Liver (tissue), 3 donors: ENCODE data around the gene FAT2.

ENCODE experiments used
- GABPA ChIP-seq, 2 donors: IDR thresholded peaks in 1 of 2; conservative IDR thresholded peaks in 1 of 2; 2 replicates each; pipeline ENCODE4 v1.6.1; 2016; ENCODE audit warnings: antibody characterized with exemption in 2 of 2, mild to moderate bottlenecking in 1 of 2, moderate library complexity in 1 of 2
- JUND ChIP-seq, 2 donors: IDR thresholded peaks; 2 replicates each; pipeline ENCODE4 v1.6.1; 2016; ENCODE audit warnings: antibody characterized with exemption in 2 of 2
- RAD21 ChIP-seq, 2 donors: IDR thresholded peaks; 2 replicates each; pipeline ENCODE4 v1.6.1; 2016; ENCODE audit warnings: antibody characterized with exemption in 2 of 2, mild to moderate bottlenecking in 2 of 2
- SP1 ChIP-seq: IDR thresholded peaks from 2 replicates; pipeline ENCODE4 v1.6.1; 2018; ENCODE audit warnings: antibody characterized with exemption, mild to moderate bottlenecking
- YY1 ChIP-seq: IDR thresholded peaks from 2 replicates; pipeline ENCODE4 v1.6.1; 2016; ENCODE audit warnings: antibody characterized with exemption, mild to moderate bottlenecking
- ZBTB33 ChIP-seq: IDR thresholded peaks from 2 replicates; pipeline ENCODE4 v1.6.1; 2016; ENCODE audit warnings: antibody characterized with exemption
- TF ChIP-seq, protein P1 (sequence below): IDR thresholded peaks from 2 replicates; pipeline ENCODE4 v1.6.1; 2016; ENCODE audit warnings: antibody characterized with exemption, mild to moderate bottlenecking
- TF ChIP-seq, protein P2 (sequence below): fragments of 150-350 bp; IDR thresholded peaks from 2 replicates; pipeline ENCODE4 v1.5.1; 2017; ENCODE audit warnings: improper control_type of control experiment, low read depth, low read length; ENCODE audit not compliant: missing input control
- TF ChIP-seq, protein P3 (sequence below): IDR thresholded peaks from 2 replicates; pipeline ENCODE4 v1.6.1; 2016; ENCODE audit warnings: antibody characterized with exemption
- TF ChIP-seq, protein P4 (sequence below): IDR thresholded peaks from 2 replicates; pipeline ENCODE4 v1.6.1; 2016; ENCODE audit warnings: antibody characterized with exemption
- donor health status: healthy.
- donor health status: healthy.

- TF ChIP-seq, protein P1, sequence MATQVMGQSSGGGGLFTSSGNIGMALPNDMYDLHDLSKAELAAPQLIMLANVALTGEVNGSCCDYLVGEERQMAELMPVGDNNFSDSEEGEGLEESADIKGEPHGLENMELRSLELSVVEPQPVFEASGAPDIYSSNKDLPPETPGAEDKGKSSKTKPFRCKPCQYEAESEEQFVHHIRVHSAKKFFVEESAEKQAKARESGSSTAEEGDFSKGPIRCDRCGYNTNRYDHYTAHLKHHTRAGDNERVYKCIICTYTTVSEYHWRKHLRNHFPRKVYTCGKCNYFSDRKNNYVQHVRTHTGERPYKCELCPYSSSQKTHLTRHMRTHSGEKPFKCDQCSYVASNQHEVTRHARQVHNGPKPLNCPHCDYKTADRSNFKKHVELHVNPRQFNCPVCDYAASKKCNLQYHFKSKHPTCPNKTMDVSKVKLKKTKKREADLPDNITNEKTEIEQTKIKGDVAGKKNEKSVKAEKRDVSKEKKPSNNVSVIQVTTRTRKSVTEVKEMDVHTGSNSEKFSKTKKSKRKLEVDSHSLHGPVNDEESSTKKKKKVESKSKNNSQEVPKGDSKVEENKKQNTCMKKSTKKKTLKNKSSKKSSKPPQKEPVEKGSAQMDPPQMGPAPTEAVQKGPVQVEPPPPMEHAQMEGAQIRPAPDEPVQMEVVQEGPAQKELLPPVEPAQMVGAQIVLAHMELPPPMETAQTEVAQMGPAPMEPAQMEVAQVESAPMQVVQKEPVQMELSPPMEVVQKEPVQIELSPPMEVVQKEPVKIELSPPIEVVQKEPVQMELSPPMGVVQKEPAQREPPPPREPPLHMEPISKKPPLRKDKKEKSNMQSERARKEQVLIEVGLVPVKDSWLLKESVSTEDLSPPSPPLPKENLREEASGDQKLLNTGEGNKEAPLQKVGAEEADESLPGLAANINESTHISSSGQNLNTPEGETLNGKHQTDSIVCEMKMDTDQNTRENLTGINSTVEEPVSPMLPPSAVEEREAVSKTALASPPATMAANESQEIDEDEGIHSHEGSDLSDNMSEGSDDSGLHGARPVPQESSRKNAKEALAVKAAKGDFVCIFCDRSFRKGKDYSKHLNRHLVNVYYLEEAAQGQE = no peak
- TF ChIP-seq, protein P2, sequence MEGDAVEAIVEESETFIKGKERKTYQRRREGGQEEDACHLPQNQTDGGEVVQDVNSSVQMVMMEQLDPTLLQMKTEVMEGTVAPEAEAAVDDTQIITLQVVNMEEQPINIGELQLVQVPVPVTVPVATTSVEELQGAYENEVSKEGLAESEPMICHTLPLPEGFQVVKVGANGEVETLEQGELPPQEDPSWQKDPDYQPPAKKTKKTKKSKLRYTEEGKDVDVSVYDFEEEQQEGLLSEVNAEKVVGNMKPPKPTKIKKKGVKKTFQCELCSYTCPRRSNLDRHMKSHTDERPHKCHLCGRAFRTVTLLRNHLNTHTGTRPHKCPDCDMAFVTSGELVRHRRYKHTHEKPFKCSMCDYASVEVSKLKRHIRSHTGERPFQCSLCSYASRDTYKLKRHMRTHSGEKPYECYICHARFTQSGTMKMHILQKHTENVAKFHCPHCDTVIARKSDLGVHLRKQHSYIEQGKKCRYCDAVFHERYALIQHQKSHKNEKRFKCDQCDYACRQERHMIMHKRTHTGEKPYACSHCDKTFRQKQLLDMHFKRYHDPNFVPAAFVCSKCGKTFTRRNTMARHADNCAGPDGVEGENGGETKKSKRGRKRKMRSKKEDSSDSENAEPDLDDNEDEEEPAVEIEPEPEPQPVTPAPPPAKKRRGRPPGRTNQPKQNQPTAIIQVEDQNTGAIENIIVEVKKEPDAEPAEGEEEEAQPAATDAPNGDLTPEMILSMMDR = no peak
- TF ChIP-seq SP1 = no peak
- no peak for TF ChIP-seq GABPA (IDR thresholded peaks at IDR 0.05 in 1 of 2, conservative IDR thresholded peaks at IDR 0.05 in 1 of 2)
- TF ChIP-seq JUND (IDR thresholded peaks at IDR 0.05) = no peak
- TF ChIP-seq, protein P3, sequence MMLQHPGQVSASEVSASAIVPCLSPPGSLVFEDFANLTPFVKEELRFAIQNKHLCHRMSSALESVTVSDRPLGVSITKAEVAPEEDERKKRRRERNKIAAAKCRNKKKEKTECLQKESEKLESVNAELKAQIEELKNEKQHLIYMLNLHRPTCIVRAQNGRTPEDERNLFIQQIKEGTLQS = no peak
- TF ChIP-seq ZBTB33 = no peak
- TF ChIP-seq, protein P4, sequence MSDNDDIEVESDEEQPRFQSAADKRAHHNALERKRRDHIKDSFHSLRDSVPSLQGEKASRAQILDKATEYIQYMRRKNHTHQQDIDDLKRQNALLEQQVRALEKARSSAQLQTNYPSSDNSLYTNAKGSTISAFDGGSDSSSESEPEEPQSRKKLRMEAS = no peak
- no peak for TF ChIP-seq RAD21 (IDR thresholded peaks at IDR 0.05)
- no peak for TF ChIP-seq YY1
Measured at GRCh38 chr5:151592855-151593408, 1.8 kb upstream of the FAT2 start.
